ENCODE measurements around the gene ATP13A3. TPM values are rescaled to one million over a fixed set of nuclear protein-coding genes. Genes with fewer than 3 reads are reported as not detected.

The ATP13A3 gene
- total and polyA plus RNA-seq, 2 experiments from 2014 or later = 20.0 to 202 TPM

GRCh38 chr3:194460566-194460965 lies 26.2 kb downstream of the ATP13A3 start:
- Mint-ChIP-seq H3K27me3 (ENCODE audit: insufficient read depth, low read depth, poor library complexity) (no peaks in the 10 kb centered on the region), H3K4me1 (no peaks in the 10 kb centered on the region), H3K4me3 (no peak overlapping the region), H3K36me3 (ENCODE audit: low read depth) (peaks cover 19% of the 10 kb centered on the region; the same call in 2 of the 3 replicates), H3K9me3 (0 out of 3 replicates have a peak, but pooled peaks cover 2% of the 10 kb centered on the region), H3K27ac (no peak overlapping the region)
- peaks cover 6% of the 10 kb centered on the region; the same call in 1 of the 2 replicates for H3K36me3 ChIP-seq (ENCODE audit: insufficient read depth)
- no peak overlapping the region for H3K4me2 ChIP-seq
- ATAC-seq = no peak
- no peak overlapping the region for H3K4me3 ChIP-seq
- H3K27me3 ChIP-seq (ENCODE audit: insufficient read depth) = no peaks in the 10 kb centered on the region
- H3F3A ChIP-seq (replicated peaks; ENCODE audit: low read depth) = no peaks in the 10 kb centered on the region
- peaks cover 57% of the 10 kb centered on the region for H3K79me2 ChIP-seq (replicated peaks; ENCODE audit: insufficient read depth)
- TF ChIP-seq CTCF (conservative IDR thresholded peaks at IDR 0.05; ENCODE audit: low read depth in 2 of 2) (no peak), STAT1 (IDR thresholded peaks at IDR 0.05; ENCODE audit: unreplicated experiment) (no peak), ZNF114 (CRISPR knock-in tag; IDR thresholded peaks at IDR 0.05) (no peak), JUNB (IDR thresholded peaks at IDR 0.05; ENCODE audit: unreplicated experiment) (no peak), CREB1 (CRISPR knock-in tag; IDR thresholded peaks at IDR 0.05; ENCODE audit: low read depth) (no peak), EZH2 (IDR thresholded peaks at IDR 0.05; ENCODE audit: low read depth, unreplicated experiment) (no peak), EZH2phosphoT487 (IDR thresholded peaks at IDR 0.05; ENCODE audit: unreplicated experiment) (no peak), ZNF462 (CRISPR knock-in tag; IDR thresholded peaks at IDR 0.05) (no peak), NANOG (IDR thresholded peaks at IDR 0.05; ENCODE audit: borderline replicate concordance) (no peak), ETS1 (IDR thresholded peaks at IDR 0.05) (no peak), REST (IDR thresholded peaks at IDR 0.05; ENCODE audit: unreplicated experiment) (no peak), POLR2AphosphoS5 (IDR thresholded peaks at IDR 0.05; ENCODE audit: low read depth) (no peak), ZNF331 (CRISPR knock-in tag; IDR thresholded peaks at IDR 0.05; ENCODE audit: low read depth) (no peak)
- H2AFZ ChIP-seq = no peak overlapping the region
- no peaks in the 10 kb centered on the region for H3K9me2 ChIP-seq (ENCODE audit: insufficient read depth)
- no peak overlapping the region for H3K27ac ChIP-seq (ENCODE audit: low read depth)
- no peaks in the 10 kb centered on the region for H3K4me1 ChIP-seq (ENCODE audit: insufficient read depth)
- no peak for DNase-seq (ENCODE audit: low spot score)
- peaks cover 14% of the 10 kb centered on the region for H4K20me1 ChIP-seq (replicated peaks; ENCODE audit: insufficient read depth)
